Neural progenitor cell (in vitro differentiated cells): ENCODE measurements around the gene ABHD6. TPM values are rescaled to one million over a fixed set of nuclear protein-coding genes. Genes with fewer than 3 reads are reported as not detected.
"Not testable (repeated sequence)": the region's sequence is repeated elsewhere in the genome, so short reads cannot be mapped to it uniquely, and the experiment has no call there.

Source experiments
- DNase-seq: peaks from one replicate; pipeline ENCODE4 v3.0.0-alpha.2; 2016; ENCODE audit warnings: low spot score
- H2AFZ ChIP-seq: fragments of 200-600 bp; sonication (generic); replicated peaks from 2 replicates; pipeline ENCODE4 v1.6.1; 2016; ENCODE audit warnings: antibody characterized with exemption
- H3F3A ChIP-seq: fragments of 200-600 bp; sonication (generic); 2 replicates; pipeline ENCODE4 v1.6.1; 2016; ENCODE audit warnings: antibody characterized with exemption, low read depth
- H3K27ac ChIP-seq: fragments of 200-600 bp; sonication (generic); 2 replicates; pipeline ENCODE4 v1.5.1; 2016; ENCODE audit warnings: mild to moderate bottlenecking
- H3K27me3 ChIP-seq: fragments of 200-600 bp; sonication (generic); 2 replicates; pipeline ENCODE4 v1.6.1; 2016; ENCODE audit warnings: mild to moderate bottlenecking, moderate library complexity
- H3K36me3 ChIP-seq: fragments of 200-600 bp; sonication (generic); 2 replicates; pipeline ENCODE4 v1.5.1; 2016
- H3K4me1 ChIP-seq: fragments of 200-600 bp; sonication (generic); 2 replicates; pipeline ENCODE4 v1.6.1; 2016; ENCODE audit warnings: mixed run types
- H3K4me2 ChIP-seq: fragments of 200-600 bp; sonication (generic); 2 replicates; pipeline ENCODE4 v1.6.1; 2016
- H3K4me3 ChIP-seq: fragments of 200-600 bp; sonication (generic); 2 replicates; pipeline ENCODE4 v1.5.1; 2016
- H3K79me2 ChIP-seq: fragments of 200-600 bp; sonication (generic); 2 replicates; pipeline ENCODE4 v1.6.1; 2016; ENCODE audit warnings: low read depth
- H3K9ac ChIP-seq: fragments of 200-600 bp; sonication (generic); 2 replicates; pipeline ENCODE4 v1.6.1; 2016
- H3K9me3 ChIP-seq: fragments of 200-600 bp; sonication (generic); 2 replicates; pipeline ENCODE4 v1.5.1; 2016; ENCODE audit warnings: low read depth
- H4K20me1 ChIP-seq: fragments of 200-600 bp; sonication (generic); 2 replicates; pipeline ENCODE4 v1.6.1; 2016; ENCODE audit warnings: low read depth
- H3K27ac Mint-ChIP-seq: 3 replicates; pipeline ENCODE4 v1.8.0; 2021; ENCODE audit warnings: mixed read lengths
- H3K27me3 Mint-ChIP-seq: 2 replicates; pipeline ENCODE4 v1.8.0; 2022; ENCODE audit warnings: low read depth, mild to moderate bottlenecking, inconsistent platforms, moderate library complexity, mixed read lengths; ENCODE audit not compliant: insufficient read depth
- H3K36me3 Mint-ChIP-seq: 3 replicates; pipeline ENCODE4 v1.8.0; 2021; ENCODE audit warnings: mixed read lengths
- H3K4me1 Mint-ChIP-seq: 3 replicates; pipeline ENCODE4 v1.8.0; 2021; ENCODE audit warnings: mixed read lengths
- H3K4me3 Mint-ChIP-seq: 3 replicates; pipeline ENCODE4 v1.8.0; 2021; ENCODE audit warnings: mild to moderate bottlenecking, moderate library complexity, mixed read lengths
- H3K9me3 Mint-ChIP-seq: 3 replicates; pipeline ENCODE4 v1.8.0; 2020; ENCODE audit warnings: mixed read lengths
- CTCF ChIP-seq: fragments of 200-600 bp; sonication (generic); IDR thresholded peaks from 2 replicates; pipeline ENCODE4 v1.5.1; 2017; ENCODE audit warnings: antibody characterized with exemption, mild to moderate bottlenecking
- EZH2 ChIP-seq: fragments of 200-600 bp; sonication (generic); IDR thresholded peaks from 2 replicates; pipeline ENCODE4 v1.6.1; 2017; ENCODE audit warnings: antibody characterized with exemption, mild to moderate bottlenecking, moderate library complexity
- EZH2phosphoT487 ChIP-seq: fragments of 200-600 bp; sonication (generic); IDR thresholded peaks from 2 replicates; pipeline ENCODE4 v1.6.1; 2017; ENCODE audit warnings: antibody characterized with exemption
- total RNA-seq: library from RNA; depleted of rRNA; stranded (reverse); fragments of >200 nt; gene quantifications from 2 replicates; pipeline ENCODE4 v1.2.3, GENCODE V29; 2015; ENCODE audit warnings: low replicate concordance

The ABHD6 gene
- total RNA-seq, 1 donor from 2014 or later: 21.5 TPM

- no peak overlapping the region for H3K9ac ChIP-seq
- H3K27ac ChIP-seq: no peak overlapping the region
- H3K9me3 Mint-ChIP-seq: no peaks in the 10 kb centered on the region
- no peak overlapping the region for H3K4me3 ChIP-seq
- no peak overlapping the region for H3K27ac Mint-ChIP-seq
- no peak overlapping the region for H2AFZ ChIP-seq
- TF ChIP-seq CTCF (no peak), EZH2 (no peak), EZH2phosphoT487 (no peak)
- H4K20me1 ChIP-seq: peaks cover 4% of the 10 kb centered on the region
- no peaks in the 10 kb centered on the region for H3K36me3 Mint-ChIP-seq
- H3K79me2 ChIP-seq: no peaks in the 10 kb centered on the region
- H3K4me1 ChIP-seq: peaks cover 3% of the 10 kb centered on the region
- no peak for DNase-seq
- peaks cover 7% of the 10 kb centered on the region for H3K4me1 Mint-ChIP-seq
- peaks cover 10% of the 10 kb centered on the region for H3K27me3 Mint-ChIP-seq
- peaks cover 11% of the 10 kb centered on the region for H3K27me3 ChIP-seq
- peaks cover 7% of the 10 kb centered on the region for H3F3A ChIP-seq
- H3K4me3 Mint-ChIP-seq: no peak overlapping the region
- no peaks in the 10 kb centered on the region for H3K36me3 ChIP-seq
- no peak overlapping the region for H3K4me2 ChIP-seq
- H3K9me3 ChIP-seq: no peaks in the 10 kb centered on the region
Observed at GRCh38 chr3:58218904-58219303, 18.7 kb upstream of the ABHD6 start.

- Histone ChIP-seq H3K79me2 (no peaks in the 10 kb centered on the region), H3K4me1 (no peaks in the 10 kb centered on the region), H3K4me3 (no peak overlapping the region), H3K9me3 (no peaks in the 10 kb centered on the region), H3K9ac (no peak overlapping the region), H3K27ac (no peak overlapping the region), H3F3A (no peaks in the 10 kb centered on the region), H2AFZ (no peak overlapping the region), H3K36me3 (no peaks in the 10 kb centered on the region), H3K4me2 (no peak overlapping the region), H3K27me3 (peaks cover 11% of the 10 kb centered on the region), H4K20me1 (no peaks in the 10 kb centered on the region)
- Mint-ChIP-seq H3K27me3 (peaks cover 12% of the 10 kb centered on the region), H3K4me1 (peaks cover 3% of the 10 kb centered on the region), H3K27ac (peak overlapping the region; percentile 2), H3K4me3 (no peak overlapping the region), H3K9me3 (no peaks in the 10 kb centered on the region), H3K36me3 (no peaks in the 10 kb centered on the region)
- no peak for DNase-seq
- TF ChIP-seq EZH2 (no peak), EZH2phosphoT487 (no peak), CTCF (no peak)
Observed at GRCh38 chr3:58222161-58222724, 15.3 kb upstream of the ABHD6 start.

- Histone ChIP-seq H3K4me2 (no peak overlapping the region), H3K36me3 (no peaks in the 10 kb centered on the region), H3K27ac (no peak overlapping the region), H3K79me2 (no peaks in the 10 kb centered on the region), H3K9ac (no peak overlapping the region), H2AFZ (no peak overlapping the region), H3K4me1 (no peaks in the 10 kb centered on the region), H3K9me3 (no peaks in the 10 kb centered on the region), H3F3A (no peaks in the 10 kb centered on the region), H4K20me1 (no peaks in the 10 kb centered on the region), H3K4me3 (no peak overlapping the region), H3K27me3 (peaks cover 11% of the 10 kb centered on the region)
- Mint-ChIP-seq H3K4me3 (no peak overlapping the region), H3K4me1 (no peaks in the 10 kb centered on the region), H3K27me3 (peaks cover 12% of the 10 kb centered on the region), H3K36me3 (no peaks in the 10 kb centered on the region), H3K27ac (no peak overlapping the region), H3K9me3 (no peaks in the 10 kb centered on the region)
- DNase-seq: no peak
- TF ChIP-seq CTCF: no peak
- TF ChIP-seq EZH2phosphoT487: no peak
- no peak for TF ChIP-seq EZH2
Observed at GRCh38 chr3:58223855-58224254, 13.7 kb upstream of the ABHD6 start.

- not testable (repeated sequence) for H2AFZ ChIP-seq
Observed at GRCh38 chr3:58227933-58228332, 9.7 kb upstream of the ABHD6 start.

More at GRCh38 chr3:58227933-58228332, 9.7 kb upstream of the ABHD6 start:
- not testable (repeated sequence) for H3K79me2 ChIP-seq, H3K4me1 ChIP-seq, H3K4me3 Mint-ChIP-seq, H3K4me2 ChIP-seq, H3K9ac ChIP-seq, H3F3A ChIP-seq, H3K27ac Mint-ChIP-seq, H3K36me3 Mint-ChIP-seq, H3K27ac ChIP-seq, H3K4me1 Mint-ChIP-seq, H3K9me3 ChIP-seq, H3K27me3 Mint-ChIP-seq, H3K4me3 ChIP-seq, DNase-seq, H3K36me3 ChIP-seq, H3K9me3 Mint-ChIP-seq, H4K20me1 ChIP-seq
- peaks cover 32% of the 10 kb centered on the region for H3K27me3 ChIP-seq
